ENCODE data around the gene FAM53B. TPM values are rescaled to one million over a fixed set of nuclear protein-coding genes. Genes with fewer than 3 reads are reported as not detected.

The FAM53B gene
- total RNA-seq, 1 donor: 12.7 TPM

GRCh38 chr10:124736491-124737136, 7.6 kb downstream of the FAM53B start:
- DNase-seq (ENCODE audit: insufficient read length, low spot score, missing footprints): peak; percentile 94
- TF ChIP-seq CTCF (IDR thresholded peaks at IDR 0.05; ENCODE audit: extremely low read depth, low read depth, low read length): no peak
- peaks cover 26% of the 10 kb centered on the region for H3K4me1 ChIP-seq (ENCODE audit: insufficient read depth, low read length)
- H3K27me3 ChIP-seq (ENCODE audit: insufficient read depth, low read length): no peaks in the 10 kb centered on the region
- H4K20me1 ChIP-seq (ENCODE audit: insufficient read depth, low read length): peaks cover 35% of the 10 kb centered on the region
- H2AFZ ChIP-seq (ENCODE audit: low read length): no peak overlapping the region
- H3K4me2 ChIP-seq (ENCODE audit: insufficient read depth, low read length): no peak overlapping the region
- no peaks in the 10 kb centered on the region for H3K36me3 ChIP-seq (ENCODE audit: insufficient read depth, low read length)
- peaks cover 60% of the 10 kb centered on the region for H3K79me2 ChIP-seq (ENCODE audit: insufficient read depth, low read length)
- H3K27ac ChIP-seq (ENCODE audit: low read depth, low read length): no peak overlapping the region
- no peak overlapping the region for H3K4me3 ChIP-seq (ENCODE audit: insufficient read depth, low read length)
- no peaks in the 10 kb centered on the region for H3K9me3 ChIP-seq (ENCODE audit: low read depth, low read length)

GRCh38 chr10:124735491-124736286, 8.5 kb downstream of the FAM53B start:
- peaks cover 21% of the 10 kb centered on the region for H3K4me1 ChIP-seq (ENCODE audit: insufficient read depth, low read length)
- no peaks in the 10 kb centered on the region for H3K36me3 ChIP-seq (ENCODE audit: insufficient read depth, low read length)
- no peak overlapping the region for H3K27ac ChIP-seq (ENCODE audit: low read depth, low read length)
- peaks cover 60% of the 10 kb centered on the region for H3K79me2 ChIP-seq (ENCODE audit: insufficient read depth, low read length)
- no peak for DNase-seq (ENCODE audit: insufficient read length, low spot score, missing footprints)
- no peaks in the 10 kb centered on the region for H3K9me3 ChIP-seq (ENCODE audit: low read depth, low read length)
- H3K4me2 ChIP-seq (ENCODE audit: insufficient read depth, low read length): no peak overlapping the region
- peaks cover 32% of the 10 kb centered on the region for H4K20me1 ChIP-seq (ENCODE audit: insufficient read depth, low read length)
- H2AFZ ChIP-seq (ENCODE audit: low read length): no peak overlapping the region
- no peaks in the 10 kb centered on the region for H3K27me3 ChIP-seq (ENCODE audit: insufficient read depth, low read length)
- no peak overlapping the region for H3K4me3 ChIP-seq (ENCODE audit: insufficient read depth, low read length)
- TF ChIP-seq CTCF (IDR thresholded peaks at IDR 0.05; ENCODE audit: extremely low read depth, low read depth, low read length): no peak

GRCh38 chr10:124734311-124735166, 9.6 kb downstream of the FAM53B start:
- no peak overlapping the region for H2AFZ ChIP-seq (ENCODE audit: low read length)
- no peaks in the 10 kb centered on the region for H3K27me3 ChIP-seq (ENCODE audit: insufficient read depth, low read length)
- H3K36me3 ChIP-seq (ENCODE audit: insufficient read depth, low read length): no peaks in the 10 kb centered on the region
- no peaks in the 10 kb centered on the region for H3K9me3 ChIP-seq (ENCODE audit: low read depth, low read length)
- peaks cover 52% of the 10 kb centered on the region for H3K79me2 ChIP-seq (ENCODE audit: insufficient read depth, low read length)
- peaks cover 29% of the 10 kb centered on the region for H4K20me1 ChIP-seq (ENCODE audit: insufficient read depth, low read length)
- no peak overlapping the region for H3K4me3 ChIP-seq (ENCODE audit: insufficient read depth, low read length)
- H3K27ac ChIP-seq (ENCODE audit: low read depth, low read length): no peak overlapping the region
- no peak for DNase-seq (ENCODE audit: insufficient read length, low spot score, missing footprints)
- H3K4me1 ChIP-seq (ENCODE audit: insufficient read depth, low read length): peaks cover 18% of the 10 kb centered on the region
- TF ChIP-seq CTCF (IDR thresholded peaks at IDR 0.05; ENCODE audit: extremely low read depth, low read depth, low read length): no peak
- H3K4me2 ChIP-seq (ENCODE audit: insufficient read depth, low read length): no peak overlapping the region
